KG1 (cell line): ENCODE data around the gene ADCY9.
"Not testable (repeated sequence)": the region's sequence is repeated elsewhere in the genome, so short reads cannot be mapped to it uniquely, and the experiment has no call there.

ENCODE experiments used
- DNase-seq: peaks from one replicate; lab custom pipeline; 2025; lab: John Stamatoyannopoulos, UW

The ADCY9 gene

GRCh38 chr16:4093495-4094126, 22.6 kb downstream of the ADCY9 start:
- no peak for DNase-seq

- DNase-seq, result no peak
These were observed 23.5 kb downstream of the ADCY9 start for GRCh38 chr16:4092547-4093265.

- DNase-seq, result no peak
These were observed 24.8 kb downstream of the ADCY9 start for GRCh38 chr16:4091240-4092012.

- peak; percentile 7 for DNase-seq
These were observed 25.8 kb downstream of the ADCY9 start for GRCh38 chr16:4090351-4090851.

GRCh38 chr16:4089811-4090301, 26.4 kb downstream of the ADCY9 start:
- no peak for DNase-seq

- no peak for DNase-seq
These were observed 26.9 kb downstream of the ADCY9 start for GRCh38 chr16:4089251-4089810.

- DNase-seq, result no peak
These were observed 28.2 kb downstream of the ADCY9 start for GRCh38 chr16:4087990-4088577.

GRCh38 chr16:4087099-4087885, 28.9 kb downstream of the ADCY9 start:
- no peak for DNase-seq

GRCh38 chr16:4086153-4086552, 30.1 kb downstream of the ADCY9 start:
- DNase-seq, result no peak

- DNase-seq, result no peak
These were observed 30.8 kb downstream of the ADCY9 start for GRCh38 chr16:4085405-4085970.

- DNase-seq, result no peak
These were observed 32.8 kb downstream of the ADCY9 start for GRCh38 chr16:4083347-4083870.

- DNase-seq, result no peak
These were observed 33.7 kb downstream of the ADCY9 start for GRCh38 chr16:4082474-4083044.

GRCh38 chr16:4081521-4082021, 34.7 kb downstream of the ADCY9 start:
- no peak for DNase-seq

GRCh38 chr16:4081047-4081446, 35.2 kb downstream of the ADCY9 start:
- no peak for DNase-seq

GRCh38 chr16:4077174-4077649, 39.0 kb downstream of the ADCY9 start:
- no peak for DNase-seq

- no peak for DNase-seq
These were observed 40.7 kb downstream of the ADCY9 start for GRCh38 chr16:4075534-4075933.

GRCh38 chr16:4073150-4073549, 43.1 kb downstream of the ADCY9 start:
- DNase-seq, result not testable (repeated sequence)

GRCh38 chr16:4071686-4072561, 44.3 kb downstream of the ADCY9 start:
- DNase-seq, result no peak

- no peak for DNase-seq
These were observed 45.3 kb downstream of the ADCY9 start for GRCh38 chr16:4070936-4071335.
